NCI-H446 (cell line): ENCODE data around the gene TNFAIP3.

Source experiments
- DNase-seq, 2 experiments: peaks; one replicate each; lab custom pipeline; 2025; lab: John Stamatoyannopoulos, UW

The TNFAIP3 gene

DNA sequence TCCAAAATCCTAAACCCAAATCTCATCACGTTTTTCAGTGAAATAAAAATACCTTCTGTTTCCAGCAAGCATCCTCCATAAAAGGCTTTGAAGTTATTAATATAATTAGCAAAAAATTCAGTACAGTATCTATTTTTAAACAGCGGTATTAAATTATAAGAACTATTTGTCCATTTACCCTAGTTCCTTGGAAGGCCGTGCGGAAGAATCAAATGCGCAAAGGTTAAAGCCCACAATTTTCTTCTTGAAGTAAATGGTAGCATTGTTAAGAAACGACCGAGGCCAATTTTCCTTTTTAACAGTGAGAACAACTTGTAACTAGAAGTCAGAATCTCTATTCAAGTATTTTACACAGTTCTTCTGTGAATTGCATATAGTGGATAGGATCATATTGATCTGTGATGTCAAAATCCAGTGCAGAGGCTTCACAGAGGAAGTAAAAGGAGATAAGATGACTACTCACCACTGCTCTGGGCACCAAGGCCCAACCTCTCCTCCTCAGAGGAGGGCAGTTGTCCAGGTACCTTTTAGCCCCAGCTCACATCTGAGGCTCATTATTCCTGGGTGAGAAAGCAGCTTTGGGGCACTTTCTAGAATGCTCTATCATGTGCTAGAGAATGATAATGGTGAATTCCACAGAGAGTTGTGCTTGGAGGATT, 36.3 kb downstream of the TNFAIP3 start:
- DNase-seq = no peak

GRCh38 chr6:137903933-137904821, 37.1 kb downstream of the TNFAIP3 start:
- no peak for DNase-seq

DNA sequence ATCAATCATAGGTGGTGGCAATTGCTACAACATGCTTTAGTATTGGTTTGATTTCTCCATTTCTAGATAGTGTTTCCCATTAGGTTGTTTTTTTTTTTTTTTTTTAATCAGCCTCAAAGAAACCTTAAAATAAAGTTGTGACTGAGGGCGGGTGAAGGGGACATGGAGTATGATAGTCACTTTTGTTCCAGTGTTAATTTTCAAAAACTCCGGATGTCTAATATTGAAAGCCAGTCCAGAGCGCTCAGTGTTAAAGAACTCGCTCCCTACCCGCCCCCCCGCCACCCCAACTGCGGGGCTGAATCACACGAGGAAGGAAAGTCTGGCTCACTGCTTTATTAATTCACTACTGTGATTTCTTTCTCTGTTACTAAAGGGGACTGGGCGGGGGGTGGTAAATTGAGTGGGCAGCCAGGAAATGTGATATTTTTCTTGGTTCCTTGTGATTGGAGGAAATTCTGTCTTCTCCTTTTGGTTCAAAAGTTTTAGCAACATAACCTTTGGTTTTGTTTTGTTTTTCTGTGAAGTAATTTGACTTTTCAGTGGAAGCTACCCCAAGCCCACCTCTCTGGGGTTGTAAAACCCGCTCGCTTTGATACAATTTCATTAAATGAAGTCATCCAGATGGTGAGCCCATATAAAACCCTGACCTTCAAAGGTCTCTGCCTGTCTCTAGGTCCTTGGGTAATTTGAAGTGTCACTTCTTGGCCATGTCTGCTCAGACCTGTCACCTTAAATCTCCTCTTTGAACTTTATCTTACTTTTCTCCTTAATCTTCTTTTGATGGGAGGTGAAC, 38.0 kb downstream of the TNFAIP3 start:
- no peak for DNase-seq

DNA sequence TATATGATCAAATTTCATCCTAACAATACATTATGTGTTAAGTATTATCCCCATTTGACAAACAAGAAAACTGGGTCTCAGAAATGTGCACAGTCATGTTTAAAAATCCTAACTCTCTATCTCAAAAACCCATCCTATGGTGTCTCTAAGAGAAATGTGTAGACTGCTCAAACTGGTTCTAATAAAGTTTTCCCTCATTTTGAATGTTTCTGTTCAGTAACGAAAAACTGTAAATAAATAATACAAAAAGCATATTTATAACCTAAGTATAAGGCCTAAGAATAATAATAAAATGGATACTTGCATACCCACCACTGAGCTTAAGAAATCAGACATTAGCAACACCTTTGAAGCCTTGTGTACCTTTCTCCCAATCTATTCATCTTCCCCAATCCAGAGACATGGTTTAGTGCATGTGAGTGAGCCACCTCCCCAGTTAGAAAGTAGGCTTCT, 39.0 kb downstream of the TNFAIP3 start:
- no peak for DNase-seq

- DNase-seq = no peak
These were observed 40.1 kb downstream of the TNFAIP3 start for GRCh38 chr6:137907170-137907569.

DNA sequence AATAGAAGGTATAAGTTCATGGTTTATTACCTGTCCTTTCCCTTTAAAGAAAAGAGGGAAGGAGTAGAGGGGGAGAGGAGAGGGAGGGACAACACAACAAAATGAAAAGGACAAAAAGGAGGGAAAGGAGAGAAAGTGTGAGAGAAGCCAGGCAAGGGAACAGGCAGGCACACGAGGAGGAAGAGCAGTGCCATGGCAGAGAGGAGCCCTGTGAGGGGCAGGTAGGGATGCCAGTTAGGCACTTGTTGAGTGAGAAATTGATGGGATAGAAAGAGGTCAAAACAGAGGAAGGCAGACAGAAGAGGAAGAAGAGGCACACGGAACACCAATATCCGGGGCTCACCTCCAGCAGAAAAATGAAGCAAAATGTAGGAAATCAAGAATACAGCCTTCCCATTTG, 42.5 kb downstream of the TNFAIP3 start:
- DNase-seq = no peak

DNA sequence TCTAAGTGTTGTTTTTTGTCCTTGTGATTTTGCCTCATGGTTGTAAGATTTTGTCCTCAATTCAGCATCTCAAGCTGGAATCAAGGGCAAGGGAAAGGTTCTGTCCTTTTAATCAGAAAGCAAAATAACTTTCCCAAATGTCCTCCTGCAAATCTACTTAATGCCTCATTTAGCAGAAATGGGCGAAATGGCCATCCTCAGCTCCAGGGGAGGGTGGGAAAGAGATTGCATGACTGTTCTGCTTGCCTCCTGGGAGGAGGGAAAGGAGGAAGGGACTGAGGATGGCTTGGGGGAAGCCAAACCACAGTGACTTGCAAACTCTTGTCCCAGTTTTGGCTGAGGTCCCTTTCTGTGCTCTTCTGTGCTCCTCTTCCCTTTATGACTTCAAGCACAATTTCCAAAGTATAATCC, 43.4 kb downstream of the TNFAIP3 start:
- no peak for DNase-seq

- no peak for DNase-seq
These were observed 43.9 kb downstream of the TNFAIP3 start for GRCh38 chr6:137910843-137911456.

- no peak for DNase-seq
These were observed 44.7 kb downstream of the TNFAIP3 start for GRCh38 chr6:137911675-137912191.

GRCh38 chr6:137912813-137913212, 45.8 kb downstream of the TNFAIP3 start:
- no peak for DNase-seq

DNA sequence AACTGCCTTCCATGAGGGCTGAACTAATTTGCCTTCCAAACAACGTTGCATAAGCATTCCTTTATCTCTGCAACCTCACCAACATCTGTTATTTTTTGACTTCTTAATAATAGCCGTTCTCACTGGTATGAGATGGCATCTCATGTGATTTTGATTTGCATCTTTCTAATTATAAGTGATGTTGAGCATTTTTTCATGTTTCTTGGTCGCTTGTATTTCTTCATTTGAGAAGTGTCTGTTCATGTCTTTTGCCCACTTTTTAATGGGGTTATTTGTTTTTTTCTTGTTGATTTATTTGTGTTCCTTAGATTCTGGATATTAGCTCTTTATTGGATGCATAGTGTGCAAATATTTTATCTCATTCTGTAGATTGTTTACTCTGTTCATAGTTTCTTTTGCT, 46.4 kb downstream of the TNFAIP3 start:
- no peak for DNase-seq

DNA sequence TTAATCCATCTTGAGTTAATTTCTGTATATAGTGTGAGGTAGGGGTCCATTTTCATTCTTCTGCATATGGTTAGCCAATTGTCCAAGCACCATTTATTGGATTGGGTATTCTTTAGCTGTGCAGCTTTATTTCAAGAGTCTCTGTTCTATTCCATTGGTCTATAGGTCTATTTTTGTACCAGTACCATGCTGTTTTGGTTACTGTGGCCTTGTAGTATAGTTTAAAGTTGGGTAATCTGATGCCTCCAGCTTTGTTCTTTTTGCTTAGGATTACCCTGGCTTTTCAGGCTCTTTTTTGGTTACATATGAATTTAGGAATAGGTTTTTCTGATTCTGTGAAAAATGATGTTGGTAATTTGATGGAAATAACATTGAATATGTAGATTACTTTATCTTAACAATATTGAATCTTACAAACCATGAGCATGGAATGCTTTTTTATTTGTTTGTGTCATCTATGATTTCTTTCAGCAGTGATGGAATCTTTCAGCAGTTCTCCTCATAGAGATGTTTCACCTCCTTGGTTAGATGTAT, 47.0 kb downstream of the TNFAIP3 start:
- no peak for DNase-seq

GRCh38 chr6:137914530-137915193, 47.6 kb downstream of the TNFAIP3 start:
- no peak for DNase-seq

DNA sequence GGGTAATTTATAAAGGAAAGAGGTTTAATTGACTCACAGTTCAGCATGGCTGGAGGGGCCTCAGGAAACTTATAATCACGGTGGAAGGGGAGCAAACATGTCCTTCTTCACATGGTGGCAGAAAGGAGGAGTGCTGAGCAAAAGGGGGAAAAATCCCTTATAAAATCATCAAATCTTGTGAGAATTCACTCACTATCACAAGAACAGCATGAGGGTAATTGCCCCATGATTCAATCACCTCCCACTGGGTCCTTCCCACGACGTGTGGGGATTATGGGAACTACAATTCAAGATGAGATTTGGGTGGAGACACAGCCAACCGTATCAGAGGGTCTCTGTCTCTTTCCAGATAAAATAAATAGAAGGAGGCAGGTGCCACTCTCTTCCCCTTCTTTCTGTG, 48.7 kb downstream of the TNFAIP3 start:
- DNase-seq = no peak

- DNase-seq = no peak
These were observed 50.7 kb downstream of the TNFAIP3 start for GRCh38 chr6:137917551-137918325.

- DNase-seq = no peak
These were observed 52.4 kb downstream of the TNFAIP3 start for GRCh38 chr6:137919502-137919823.

- DNase-seq = no peak
These were observed 53.0 kb downstream of the TNFAIP3 start for GRCh38 chr6:137919837-137920730.

DNA sequence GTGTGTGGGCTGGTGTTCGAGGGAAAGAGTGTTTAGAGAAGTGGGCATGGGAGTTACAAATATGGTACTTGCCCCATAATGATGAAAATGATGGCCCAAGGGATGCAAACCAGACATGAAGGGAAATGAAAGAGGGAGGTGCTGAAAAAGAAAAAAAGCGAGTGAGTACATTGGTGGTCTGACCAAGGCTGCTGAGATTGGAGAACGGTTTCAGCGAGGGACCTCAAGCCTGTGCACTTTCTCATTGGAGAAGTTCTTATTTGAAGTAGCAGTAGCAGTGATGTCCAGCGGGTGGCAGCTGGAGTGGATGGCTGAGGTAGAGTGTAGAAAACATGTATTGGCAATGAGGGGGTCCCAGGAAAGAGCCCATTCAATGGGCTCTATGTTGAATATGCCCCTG, 54.8 kb downstream of the TNFAIP3 start:
- DNase-seq = no peak
